Stimulated activated CD4-positive, alpha-beta T cell treated with anti-CD3 and anti-CD28 coated beads, Interleukin-4, amount 100 ng/mL, for 48 hours (primary cell): ENCODE results near the gene TARBP1.
"Not testable (repeated sequence)": the region's sequence is repeated elsewhere in the genome, so short reads cannot be mapped to it uniquely, and the experiment has no call there.

ENCODE experiments used
- DNase-seq, 2 donors: peaks; one replicate each; pipeline ENCODE4 v3.0.0-alpha.2; 2020; ENCODE audit warnings: low read depth in 2 of 2

TARBP1 gene

GRCh38 chr1:234396092-234396491 is 82.9 kb downstream of the TARBP1 start:
- DNase-seq: no peak

- DNase-seq: no peak
Observed at GRCh38 chr1:234395297-234395696, 83.7 kb downstream of the TARBP1 start.

GRCh38 chr1:234393190-234393589 is 85.8 kb downstream of the TARBP1 start:
- no peak for DNase-seq

GRCh38 chr1:234388094-234388493 is 90.9 kb downstream of the TARBP1 start:
- DNase-seq: no peak

GRCh38 chr1:234386122-234386521 is 92.9 kb downstream of the TARBP1 start:
- no peak for DNase-seq

GRCh38 chr1:234381699-234382555 is 97.1 kb downstream of the TARBP1 start:
- DNase-seq: no peak

GRCh38 chr1:234379591-234380109 is 99.3 kb downstream of the TARBP1 start:
- DNase-seq: not testable (repeated sequence)

GRCh38 chr1:234375672-234376071 is 103.3 kb downstream of the TARBP1 start:
- no peak for DNase-seq

- no peak for DNase-seq
Observed at GRCh38 chr1:234373959-234374254, 105.1 kb downstream of the TARBP1 start.

- peak; percentile 88 to 92 for DNase-seq
Observed at GRCh38 chr1:234373064-234373958, 105.7 kb downstream of the TARBP1 start, which contains the start of gene COA6. COA6 (plus strand) TSS chr1:234373456; CDS start chr1:234373467, 11 bp downstream.

- DNase-seq: no peak
Observed at GRCh38 chr1:234372011-234372757, 106.8 kb downstream of the TARBP1 start.

- no peak for DNase-seq
Observed at GRCh38 chr1:234371414-234371813, 107.6 kb downstream of the TARBP1 start.

GRCh38 chr1:234369784-234370183 is 109.2 kb downstream of the TARBP1 start:
- no peak for DNase-seq

GRCh38 chr1:234369033-234369430 is 109.9 kb downstream of the TARBP1 start:
- no peak for DNase-seq

- peak in 1 of 2 donors; percentile 25 for DNase-seq
Observed at GRCh38 chr1:234368320-234369032, 110.5 kb downstream of the TARBP1 start.

- no peak for DNase-seq
Observed at GRCh38 chr1:234362558-234362957, 116.4 kb downstream of the TARBP1 start.

- no peak for DNase-seq
Observed at GRCh38 chr1:234361102-234361603, 117.8 kb downstream of the TARBP1 start.

- no peak for DNase-seq
Observed at GRCh38 chr1:234357831-234358230, 121.1 kb downstream of the TARBP1 start.

GRCh38 chr1:234356615-234357269 is 122.2 kb downstream of the TARBP1 start:
- DNase-seq: peak in 1 of 2 donors; percentile 50

- no peak for DNase-seq
Observed at GRCh38 chr1:234355782-234356510, 123.0 kb downstream of the TARBP1 start.
